Measurements from ENCODE around the gene RGS14.

DNA sequence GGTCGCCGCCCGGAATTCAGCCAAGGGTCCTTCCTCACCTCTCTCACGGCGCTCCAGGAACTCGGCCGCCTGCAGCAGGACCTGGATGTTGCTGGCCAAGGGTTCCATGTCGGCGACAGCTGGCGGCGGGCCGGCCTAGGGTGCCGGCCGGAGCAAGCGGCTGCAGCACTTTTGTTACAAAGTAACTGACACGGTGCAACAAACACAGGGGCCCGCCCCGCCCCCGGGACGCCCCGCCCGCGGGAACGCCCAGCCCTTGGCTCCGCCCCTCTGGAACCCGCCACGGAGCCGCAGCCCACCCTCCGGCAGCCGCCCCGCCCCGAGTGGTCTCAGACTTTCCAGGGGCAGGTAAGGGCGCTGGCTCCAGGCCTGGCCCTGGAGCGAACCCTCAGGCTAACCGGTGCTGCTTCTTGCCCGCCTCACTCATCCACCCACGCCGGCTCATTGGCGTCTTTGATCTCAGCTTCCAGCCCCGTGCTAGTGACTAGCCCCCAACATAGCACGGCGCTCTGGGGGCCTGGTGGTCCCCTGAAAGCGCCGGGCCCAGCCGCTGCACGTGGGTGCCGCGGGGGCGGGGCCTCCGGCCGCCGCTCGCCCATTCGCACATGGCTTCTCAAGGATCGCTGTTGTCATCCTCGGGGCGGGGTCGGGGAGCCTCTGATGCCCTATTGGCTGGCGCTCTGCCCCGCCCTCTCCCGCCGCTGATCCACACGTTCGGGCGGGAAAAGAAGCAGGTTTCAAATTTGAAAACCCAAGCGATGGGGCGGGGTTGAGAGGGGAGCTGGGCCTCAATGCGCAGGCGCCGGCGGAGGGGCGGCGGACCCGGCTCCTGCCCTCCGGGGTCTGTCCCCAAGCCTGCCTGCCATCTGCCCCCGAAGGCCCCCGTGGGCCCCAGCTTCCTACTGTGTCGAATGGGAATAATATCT, 45.7 kb upstream of the RGS14 start, which contains the start of gene MXD3:
- TF ChIP-seq JUNB (IDR thresholded peaks at IDR 0.05; ENCODE audit: unreplicated experiment): no peak
- peak; percentile 63 for TF ChIP-seq POLR2AphosphoS5 (IDR thresholded peaks at IDR 0.05; ENCODE audit: low read depth)
- no peak for TF ChIP-seq EZH2 (IDR thresholded peaks at IDR 0.05; ENCODE audit: low read depth, unreplicated experiment)

All from GM23338 (cell line).